HG03103 (cell line): ENCODE measurements around the gene TXNRD1.
"Not testable (repeated sequence)": the region's sequence is repeated elsewhere in the genome, so short reads cannot be mapped to it uniquely, and the experiment has no call there.

Experiments used
- ATAC-seq: cut with Tn5 transposase; IDR thresholded peaks from one replicate; pipeline ENCODE4 v1.9.1; 2021; ENCODE audit warnings: low read depth; ENCODE audit not compliant: unreplicated experiment

The TXNRD1 gene

GRCh38 chr12:104189915-104190555 lies 25.5 kb upstream of the TXNRD1 start:
- no peak for ATAC-seq

- no peak for ATAC-seq
These were observed 24.9 kb upstream of the TXNRD1 start for GRCh38 chr12:104190641-104191176.

DNA sequence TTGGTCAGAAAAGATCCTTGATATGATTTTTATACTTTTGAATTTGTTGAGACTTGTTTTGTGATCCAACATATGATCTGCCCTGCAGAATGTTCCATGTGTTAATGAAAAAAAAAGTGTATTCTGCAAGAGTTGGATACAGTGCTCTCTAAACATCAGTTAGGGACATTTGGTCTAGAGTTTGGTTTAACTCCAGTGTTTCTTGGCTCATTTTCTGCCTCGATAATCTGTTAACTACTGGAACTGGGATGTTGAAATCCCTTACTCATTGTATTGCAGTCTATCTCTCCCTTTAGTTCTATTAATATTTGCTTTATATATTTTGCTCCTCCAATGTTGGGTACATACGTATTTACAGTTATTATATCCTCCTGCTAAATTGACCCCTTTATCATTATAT lies 18.3 kb upstream of the TXNRD1 start:
- ATAC-seq: no peak

- ATAC-seq: no peak
These were observed 15.6 kb upstream of the TXNRD1 start for GRCh38 chr12:104199964-104200363.

- no peak for ATAC-seq
These were observed 14.2 kb upstream of the TXNRD1 start for GRCh38 chr12:104201238-104202001.

- no peak for ATAC-seq
These were observed 10.7 kb upstream of the TXNRD1 start for GRCh38 chr12:104204690-104205480.

GRCh38 chr12:104207416-104208205 lies 8.0 kb upstream of the TXNRD1 start:
- ATAC-seq: no peak

- ATAC-seq: no peak
These were observed 3.1 kb upstream of the TXNRD1 start for GRCh38 chr12:104212516-104212915.

- no peak for ATAC-seq
These were observed 1.6 kb upstream of the TXNRD1 start for GRCh38 chr12:104213952-104214351.

- ATAC-seq: no peak
These were observed 944 bp downstream of the TXNRD1 start for GRCh38 chr12:104216521-104216924.

DNA sequence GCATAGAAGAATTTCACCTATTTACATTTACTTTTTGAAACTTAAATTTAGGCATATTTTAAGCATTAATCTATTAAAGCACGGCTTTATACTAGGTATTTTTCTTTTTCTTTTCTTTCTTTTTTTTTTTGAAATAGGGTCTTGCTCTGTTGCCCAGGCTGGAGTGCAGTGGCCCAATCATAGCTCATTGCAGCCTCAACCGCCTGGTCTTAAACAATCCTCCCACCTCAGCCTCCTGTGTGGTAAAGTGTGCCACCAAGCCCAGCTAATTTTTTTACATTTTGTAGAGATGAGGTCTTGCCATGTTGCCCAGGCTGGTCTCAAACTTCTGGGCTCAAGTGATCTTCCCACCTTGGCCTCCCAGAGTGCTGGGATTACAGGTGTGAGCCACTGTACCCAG lies 2.9 kb downstream of the TXNRD1 start:
- not testable (repeated sequence) for ATAC-seq

DNA sequence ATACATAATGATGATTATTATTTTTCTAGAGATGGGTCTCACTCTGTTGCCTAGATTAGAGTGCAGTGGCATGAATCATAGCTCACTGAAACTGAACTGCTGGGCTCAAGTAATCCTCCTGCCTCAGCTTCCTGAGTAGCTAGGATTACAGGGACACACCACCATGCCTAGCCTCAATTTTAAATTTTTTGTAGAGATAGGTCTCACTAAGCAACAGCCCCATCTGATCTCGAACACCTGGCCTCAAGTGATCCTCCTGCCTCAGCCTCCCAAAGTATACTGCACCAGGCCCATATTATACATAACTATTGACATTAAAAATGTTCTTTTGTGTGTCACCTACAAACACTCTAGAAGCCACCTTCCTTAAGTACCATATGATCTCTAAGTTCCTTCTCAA lies 3.4 kb downstream of the TXNRD1 start:
- ATAC-seq: no peak

- ATAC-seq: no peak
These were observed 3.8 kb downstream of the TXNRD1 start for GRCh38 chr12:104219361-104219892.

- no peak for ATAC-seq
These were observed 4.4 kb downstream of the TXNRD1 start for GRCh38 chr12:104219908-104220404.

DNA sequence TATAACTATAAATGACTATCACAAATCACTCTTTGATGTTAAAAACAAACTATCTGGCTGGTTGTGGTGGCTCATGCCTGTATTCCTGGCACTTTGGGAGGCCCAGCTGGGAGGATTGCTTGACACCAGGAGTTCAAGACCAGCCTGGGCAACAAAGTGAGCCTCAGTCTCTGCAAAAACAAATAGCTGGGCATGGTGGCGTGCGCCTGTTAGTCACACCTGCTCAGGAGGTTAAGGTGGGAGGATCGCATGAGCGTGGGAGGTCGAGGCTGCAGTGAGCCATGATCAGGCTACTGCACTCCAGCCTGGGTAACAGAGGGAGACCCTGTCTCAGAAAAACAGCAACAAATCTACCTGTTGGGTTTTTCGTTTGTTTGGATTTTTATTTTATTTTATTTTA lies 5.4 kb downstream of the TXNRD1 start:
- no peak for ATAC-seq

- ATAC-seq: no peak
These were observed 7.4 kb downstream of the TXNRD1 start for GRCh38 chr12:104222976-104223375.

DNA sequence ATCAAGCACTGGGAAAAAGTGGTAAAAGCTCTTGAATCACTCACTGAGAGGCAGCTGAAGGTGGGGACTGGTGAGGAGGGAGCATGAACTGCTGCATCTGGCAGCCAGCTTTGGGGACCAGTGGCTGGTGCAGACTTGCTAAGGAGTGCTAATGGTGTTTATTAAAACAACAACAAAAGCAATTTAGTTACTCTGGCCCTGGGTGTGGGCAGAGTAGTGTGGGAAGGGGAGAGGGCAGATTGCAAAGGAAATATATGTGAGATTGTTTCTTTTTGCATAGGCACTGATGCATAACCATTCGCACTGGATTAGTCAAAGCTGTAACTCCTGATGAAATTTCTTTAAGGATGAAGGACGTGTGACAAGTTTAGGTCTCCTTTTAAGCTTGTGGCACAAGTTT lies 8.1 kb downstream of the TXNRD1 start:
- no peak for ATAC-seq

DNA sequence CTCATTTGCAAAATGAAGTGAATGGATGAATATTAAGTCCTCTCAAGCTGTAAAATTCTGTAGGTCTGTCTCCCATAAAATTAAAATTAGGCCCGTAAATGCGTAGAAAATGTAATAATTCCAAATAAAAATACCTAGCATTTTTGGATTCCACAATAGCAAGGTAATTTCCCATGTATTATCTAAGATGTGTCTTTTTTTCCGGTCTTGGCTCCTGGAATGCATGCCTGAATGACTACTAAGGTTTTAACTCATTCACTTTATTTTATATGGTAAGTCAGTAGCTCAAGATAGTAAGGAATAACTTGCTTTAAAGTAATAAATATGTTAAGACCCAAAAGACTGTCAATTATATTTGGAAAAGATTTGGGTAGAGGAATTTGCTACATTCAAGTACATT lies 11.1 kb downstream of the TXNRD1 start:
- no peak for ATAC-seq

DNA sequence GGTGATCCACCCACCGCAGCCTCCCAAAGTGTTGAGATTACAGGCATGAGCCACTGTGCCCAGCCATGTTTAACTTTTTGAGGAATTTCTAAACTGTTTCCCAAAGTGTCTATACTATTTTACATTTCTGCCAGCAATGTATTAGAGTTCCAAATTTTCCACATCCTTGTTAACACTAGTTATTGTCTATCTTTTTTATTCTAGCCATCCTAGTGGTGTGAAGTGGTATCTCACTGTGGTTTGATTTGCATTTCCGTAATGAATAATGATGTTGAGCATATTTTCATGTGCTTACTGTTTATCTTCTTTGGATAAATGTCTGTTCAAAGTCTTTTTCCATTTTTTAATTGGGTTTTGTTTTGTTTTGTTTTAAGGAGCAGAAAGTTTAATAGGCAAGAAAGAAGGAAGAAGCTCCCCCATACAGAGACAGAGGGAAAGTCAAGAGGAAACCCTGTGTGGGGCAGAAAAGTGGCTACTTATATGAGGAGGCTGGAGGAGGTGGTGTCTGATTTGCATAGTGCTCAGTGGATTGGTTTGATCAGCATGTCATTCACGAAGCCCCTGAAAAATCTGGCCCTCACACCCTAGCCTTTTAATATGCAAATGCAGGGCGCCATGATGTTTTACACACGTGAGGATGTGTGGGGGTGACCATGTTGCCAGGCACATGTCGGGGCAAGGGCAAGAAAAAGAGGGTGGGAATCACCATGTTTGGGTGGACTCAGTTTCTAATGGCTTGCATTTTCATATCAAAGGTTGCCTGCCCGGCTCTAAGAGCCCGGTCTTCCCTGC lies 14.9 kb downstream of the TXNRD1 start:
- ATAC-seq: no peak
